HFFc6 (cell line): Measurements from ENCODE around the gene NBAS. TPM values are rescaled to one million over a fixed set of nuclear protein-coding genes. Genes with fewer than 3 reads are reported as not detected.

Experiments used
- DNase-seq: peaks from one replicate; pipeline ENCODE4 v3.0.0-alpha.2; 2018
- H3K27ac Mint-ChIP-seq: 2 replicates; pipeline ENCODE4 v1.8.0; 2020; ENCODE audit warnings: mild to moderate bottlenecking, mixed read lengths
- H3K27me3 Mint-ChIP-seq: 2 replicates; pipeline ENCODE4 v1.8.0; 2021; ENCODE audit warnings: mild to moderate bottlenecking, moderate library complexity, mixed read lengths; ENCODE audit not compliant: insufficient read depth
- H3K36me3 Mint-ChIP-seq: 2 replicates; pipeline ENCODE4 v1.8.0; 2021; ENCODE audit warnings: low read depth, mixed read lengths
- H3K4me1 Mint-ChIP-seq: 2 replicates; pipeline ENCODE4 v1.8.0; 2020; ENCODE audit warnings: low read depth, mixed read lengths
- H3K4me3 Mint-ChIP-seq: 2 replicates; pipeline ENCODE4 v1.8.0; 2020; ENCODE audit warnings: mild to moderate bottlenecking, moderate library complexity, mixed read lengths
- H3K9me3 Mint-ChIP-seq: 2 replicates; pipeline ENCODE4 v1.8.0; 2020; ENCODE audit warnings: mild to moderate bottlenecking, mixed read lengths
- CTCF ChIP-seq: fragments of 200-600 bp; sonication (generic); IDR thresholded peaks from 2 replicates; pipeline ENCODE4 v1.5.0; 2021; ENCODE audit warnings: antibody characterized with exemption, mild to moderate bottlenecking
- total RNA-seq, 6 experiments: library from RNA; stranded (reverse); fragmentation: NEBNext Ultra II Directional; extraction: Animal tissue kit (Norgen Biotek cat#: 25700); gene quantifications; 2 replicates in 1 of 6; 3 replicates in 5 of 6; pipeline ENCODE4 v1.2.3, GENCODE V29; 2021

Gene NBAS
- total RNA-seq, 6 experiments from 2014 or later = 43.5 to 54.0 (median 52.2) TPM

DNA sequence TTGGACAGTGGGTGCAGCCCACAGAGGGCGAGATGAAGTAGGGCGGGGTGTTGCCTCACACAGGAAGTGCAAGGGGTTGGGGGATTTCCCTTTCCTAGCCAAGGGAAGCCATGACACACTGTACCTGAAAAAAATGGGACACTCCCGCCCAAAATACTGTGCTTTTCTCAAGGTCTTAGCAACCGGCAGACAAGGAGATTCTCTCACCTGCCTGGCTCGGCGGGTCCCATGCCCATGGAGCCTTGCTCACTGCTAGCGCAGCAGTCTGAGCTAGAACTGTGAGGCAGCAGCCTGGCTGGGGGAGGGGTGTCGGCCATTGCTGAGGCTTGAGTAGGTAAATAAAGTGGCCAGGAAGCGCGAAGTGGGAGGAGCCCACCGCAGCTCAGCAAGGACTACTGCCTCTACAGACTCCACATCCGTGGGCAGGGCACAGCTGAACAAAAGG lies 244.7 kb downstream of the NBAS start:
- Mint-ChIP-seq H3K9me3 (peaks cover 18% of the 10 kb centered on the region), H3K27me3 (no peaks in the 10 kb centered on the region; the same call in 1 of the 2 replicates), H3K27ac (no peak overlapping the region), H3K4me3 (no peak overlapping the region), H3K36me3 (peaks cover 44% of the 10 kb centered on the region), H3K4me1 (peaks cover 7% of the 10 kb centered on the region)
- no peak for DNase-seq
- no peak for TF ChIP-seq CTCF

DNA sequence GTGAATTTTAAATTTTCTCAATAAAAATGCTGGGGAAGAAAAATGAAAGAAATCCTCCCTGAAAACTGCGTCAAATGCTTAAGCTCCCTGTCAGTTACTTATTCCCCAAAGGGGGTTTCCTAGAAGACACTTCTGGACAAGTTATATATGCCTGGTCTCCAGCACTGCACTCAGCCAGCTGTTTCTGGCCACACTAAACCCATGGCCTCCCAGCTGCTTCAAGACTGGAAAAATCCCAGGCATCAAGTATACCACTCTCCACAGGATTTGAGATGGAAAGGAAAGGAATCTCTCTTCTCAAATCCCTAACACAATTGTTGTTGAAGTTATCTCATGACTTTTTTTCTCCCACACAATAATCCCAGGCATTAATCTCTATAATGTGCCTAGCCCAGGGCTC lies 245.7 kb downstream of the NBAS start:
- TF ChIP-seq CTCF = no peak
- peaks cover 17% of the 10 kb centered on the region for H3K4me1 Mint-ChIP-seq
- H3K4me3 Mint-ChIP-seq = no peak overlapping the region
- no peak for DNase-seq
- no peak overlapping the region for H3K27ac Mint-ChIP-seq
- peaks cover 42% of the 10 kb centered on the region for H3K36me3 Mint-ChIP-seq
- no peaks in the 10 kb centered on the region; the same call in 1 of the 2 replicates for H3K27me3 Mint-ChIP-seq
- peaks cover 13% of the 10 kb centered on the region for H3K9me3 Mint-ChIP-seq

- DNase-seq = peak; percentile 4
- Mint-ChIP-seq H3K27ac (no peak overlapping the region), H3K9me3 (no peaks in the 10 kb centered on the region; the same call in 1 of the 2 replicates), H3K36me3 (peaks cover 25% of the 10 kb centered on the region), H3K4me3 (no peak overlapping the region), H3K27me3 (no peaks in the 10 kb centered on the region; the same call in 1 of the 2 replicates), H3K4me1 (peaks cover 18% of the 10 kb centered on the region)
- no peak for TF ChIP-seq CTCF
Observed at GRCh38 chr2:15313657-15314056, 247.5 kb downstream of the NBAS start.

DNA sequence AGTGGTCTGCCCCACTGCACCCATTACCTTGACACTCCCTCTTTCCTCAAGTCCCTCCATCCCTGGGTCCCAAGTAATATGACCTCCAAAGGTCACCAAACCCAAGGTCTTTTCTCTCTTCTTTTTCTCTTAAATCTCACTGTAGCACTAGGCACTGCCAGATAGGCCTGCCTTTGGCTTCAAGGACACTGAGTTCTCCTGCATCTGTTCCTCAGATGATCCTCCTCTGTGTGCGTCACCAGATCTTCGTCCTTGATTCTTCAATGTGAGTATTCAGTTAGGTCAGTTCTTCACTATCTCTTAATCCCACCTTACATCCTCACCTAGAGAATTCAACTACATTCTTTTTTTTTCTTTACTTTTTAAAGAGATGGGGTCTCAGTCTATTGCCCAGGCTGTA lies 249.2 kb downstream of the NBAS start:
- no peak overlapping the region for H3K4me3 Mint-ChIP-seq
- H3K27me3 Mint-ChIP-seq = no peaks in the 10 kb centered on the region; the same call in 1 of the 2 replicates
- peak overlapping the region; percentile 22; the same call in 1 of the 2 replicates for H3K27ac Mint-ChIP-seq
- TF ChIP-seq CTCF = no peak
- peaks cover 18% of the 10 kb centered on the region for H3K4me1 Mint-ChIP-seq
- peaks cover 18% of the 10 kb centered on the region for H3K36me3 Mint-ChIP-seq
- no peak for DNase-seq
- H3K9me3 Mint-ChIP-seq = no peaks in the 10 kb centered on the region

DNA sequence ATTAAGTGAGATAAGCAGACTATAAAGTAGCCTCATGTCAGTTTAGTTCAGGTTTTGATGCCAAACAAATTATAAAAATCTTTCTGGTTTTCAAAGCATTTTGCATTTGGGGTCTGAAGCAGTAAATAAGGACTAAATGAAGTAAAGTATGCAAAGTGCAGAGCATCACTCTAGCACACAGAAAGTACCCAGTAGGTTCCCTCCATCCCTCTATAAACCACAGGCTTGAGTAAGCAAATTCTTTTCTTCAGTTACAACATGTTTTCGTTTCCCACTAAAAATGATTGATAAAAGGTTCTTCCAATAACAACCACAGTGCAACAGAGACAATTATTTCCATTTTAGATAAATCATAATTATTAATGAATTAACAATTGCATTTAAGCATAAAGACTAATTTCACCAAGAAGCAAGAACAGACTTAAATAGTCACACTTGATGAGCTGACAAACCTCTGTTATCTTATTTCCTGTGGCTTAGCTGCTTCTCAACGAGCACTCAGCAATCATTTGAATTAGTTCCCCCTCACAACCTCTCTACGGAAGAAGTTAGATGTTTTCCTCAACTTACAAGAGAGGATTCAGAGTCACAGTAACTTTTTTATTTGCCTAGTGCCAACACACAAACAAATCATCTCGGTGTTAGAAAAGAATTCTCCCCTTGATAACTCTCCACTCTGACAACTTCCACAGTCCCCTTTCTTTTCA lies 249.8 kb downstream of the NBAS start:
- H3K9me3 Mint-ChIP-seq = no peaks in the 10 kb centered on the region
- no peak for DNase-seq
- peaks cover 18% of the 10 kb centered on the region for H3K4me1 Mint-ChIP-seq
- no peak for TF ChIP-seq CTCF
- no peaks in the 10 kb centered on the region; the same call in 1 of the 2 replicates for H3K27me3 Mint-ChIP-seq
- peaks cover 17% of the 10 kb centered on the region for H3K36me3 Mint-ChIP-seq
- H3K27ac Mint-ChIP-seq = peak overlapping the region; percentile 22; the same call in 1 of the 2 replicates
- no peak overlapping the region for H3K4me3 Mint-ChIP-seq
